Transverse colon (tissue), 4 donors: ENCODE measurements around the gene COX7A1. TPM values are rescaled to one million over a fixed set of nuclear protein-coding genes. Genes with fewer than 3 reads are reported as not detected.

ENCODE experiments used
- DNase-seq: peaks from one replicate; pipeline ENCODE4 v3.0.0-alpha.2; 2019
- H3K27ac ChIP-seq, 4 donors: fragments of 200-600 bp; sonication (generic); 2 replicates each; pipeline ENCODE4 v1.5.1; 2016 to 2018; ENCODE audit warnings: inconsistent platforms in 4 of 4
- H3K27me3 ChIP-seq: fragments of 200-600 bp; sonication (generic); 2 replicates; pipeline ENCODE4 v1.5.1; 2017; ENCODE audit warnings: inconsistent platforms
- H3K36me3 ChIP-seq, 4 donors: fragments of 200-600 bp; sonication (generic); 2 replicates each; pipeline ENCODE4 v1.5.1; 2017 to 2019; ENCODE audit warnings: inconsistent platforms in 4 of 4
- H3K4me1 ChIP-seq, 4 donors: fragments of 200-600 bp; sonication (generic); 2 replicates each; pipeline ENCODE4 v1.5.1; 2017 to 2020; ENCODE audit warnings: inconsistent platforms in 4 of 4
- H3K4me3 ChIP-seq, 4 donors: fragments of 200-600 bp; sonication (generic); 1 replicate in 1 of 4; 2 replicates in 3 of 4; pipeline versions ENCODE4 v1.5.1 to v1.6.1; 2017 to 2019; ENCODE audit warnings: inconsistent platforms in 4 of 4
- H3K9me3 ChIP-seq, 2 donors: fragments of 200-600 bp; sonication (generic); 2 replicates each; pipeline ENCODE4 v1.5.1; 2017 to 2019; ENCODE audit warnings: inconsistent platforms in 2 of 2
- EP300 ChIP-seq: sonication (generic); formaldehyde crosslinking; IDR thresholded peaks from one replicate; pipeline ENCODE4 v1.6.1; 2017; ENCODE audit warnings: antibody characterized with exemption, low read depth
- POLR2A ChIP-seq: fragments of 450-650 bp; IDR thresholded peaks from one replicate; pipeline ENCODE4 v1.6.1; 2016; ENCODE audit warnings: antibody characterized with exemption, mild to moderate bottlenecking, moderate library complexity
- POLR2AphosphoS5 ChIP-seq, 3 donors: sonication (generic); formaldehyde crosslinking; IDR thresholded peaks; one replicate each; pipeline ENCODE4 v1.6.1; 2016; ENCODE audit warnings: antibody characterized with exemption in 3 of 3
- WGBS, 2 donors: methylation state at CpG; one replicate each; pipeline ENCODE4 v1.1.5; 2018; ENCODE audit warnings: low coverage in 1 of 2; 5-methylcytosine and 5-hydroxymethylcytosine counted together
- in situ Hi-C, 4 donors: fragments of 200-750 bp; cut with MboI; loops; one replicate each; pipeline versions ENCODE4 v1.15.0 to v1.15.1; 2017; ENCODE audit warnings: low sequenced_read_pairs in 3 of 4, low pct_ligation_motif_present in 1 of 4, low pct_unique_long_range_greater_than_20kb in 1 of 4
- intact Hi-C: fragments of 100-400 bp; cut with DNase I; formaldehyde crosslinking; loops from one replicate; pipeline ENCODE4 v1.15.1; 2023; ENCODE audit warnings: low total_unique reads
- total RNA-seq, 4 donors: library from RNA; depleted of rRNA; stranded (reverse); fragments of >200 nt; gene quantifications; one replicate each; pipeline ENCODE4 v1.1.0, GENCODE V29; 2016
- TF ChIP-seq, protein P1 (sequence below), 5 experiments: fragments of 200-600 bp in 3 of 5; fragments of 450-650 bp in 2 of 5; sonication (generic) in 3 of 5; IDR thresholded peaks; 1 replicate in 2 of 5; 2 replicates in 3 of 5; pipeline ENCODE4 v1.5.1; 2016 to 2017; ENCODE audit warnings: antibody characterized with exemption in 5 of 5, inconsistent platforms in 3 of 5, mild to moderate bottlenecking in 2 of 5, moderate library complexity in 1 of 5

The COX7A1 gene
- total RNA-seq, 4 donors from 2014 or later = 7.8 to 26.3 (median 11.7) TPM; not detected in 1

GRCh38 chr19:36144624-36145023, 7.6 kb downstream of the COX7A1 start:
- Histone ChIP-seq H3K4me3 (no peak overlapping the region), H3K4me1 (peaks cover 3 to 8% (median 7%) of the 10 kb centered on the region in 4 donors), H3K27ac (no peak overlapping the region), H3K9me3 (no peaks in the 10 kb centered on the region), H3K27me3 (no peaks in the 10 kb centered on the region), H3K36me3 (peaks cover 0 to 60% (median 24%) of the 10 kb centered on the region in 4 donors)
- WGBS, 2 donors = 98 to 100% methylated on average over 5 to 6 of the region's 6 CpGs
- intact Hi-C loops (no loop called here), in situ Hi-C loops (no loop called here)
- no peak for DNase-seq
- TF ChIP-seq EP300 = no peak
- no peak for TF ChIP-seq POLR2AphosphoS5 (IDR thresholded peaks at IDR 0.05)
- no peak for TF ChIP-seq POLR2A
- TF ChIP-seq, protein P1, sequence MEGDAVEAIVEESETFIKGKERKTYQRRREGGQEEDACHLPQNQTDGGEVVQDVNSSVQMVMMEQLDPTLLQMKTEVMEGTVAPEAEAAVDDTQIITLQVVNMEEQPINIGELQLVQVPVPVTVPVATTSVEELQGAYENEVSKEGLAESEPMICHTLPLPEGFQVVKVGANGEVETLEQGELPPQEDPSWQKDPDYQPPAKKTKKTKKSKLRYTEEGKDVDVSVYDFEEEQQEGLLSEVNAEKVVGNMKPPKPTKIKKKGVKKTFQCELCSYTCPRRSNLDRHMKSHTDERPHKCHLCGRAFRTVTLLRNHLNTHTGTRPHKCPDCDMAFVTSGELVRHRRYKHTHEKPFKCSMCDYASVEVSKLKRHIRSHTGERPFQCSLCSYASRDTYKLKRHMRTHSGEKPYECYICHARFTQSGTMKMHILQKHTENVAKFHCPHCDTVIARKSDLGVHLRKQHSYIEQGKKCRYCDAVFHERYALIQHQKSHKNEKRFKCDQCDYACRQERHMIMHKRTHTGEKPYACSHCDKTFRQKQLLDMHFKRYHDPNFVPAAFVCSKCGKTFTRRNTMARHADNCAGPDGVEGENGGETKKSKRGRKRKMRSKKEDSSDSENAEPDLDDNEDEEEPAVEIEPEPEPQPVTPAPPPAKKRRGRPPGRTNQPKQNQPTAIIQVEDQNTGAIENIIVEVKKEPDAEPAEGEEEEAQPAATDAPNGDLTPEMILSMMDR (IDR thresholded peaks at IDR 0.05) = no peak

DNA sequence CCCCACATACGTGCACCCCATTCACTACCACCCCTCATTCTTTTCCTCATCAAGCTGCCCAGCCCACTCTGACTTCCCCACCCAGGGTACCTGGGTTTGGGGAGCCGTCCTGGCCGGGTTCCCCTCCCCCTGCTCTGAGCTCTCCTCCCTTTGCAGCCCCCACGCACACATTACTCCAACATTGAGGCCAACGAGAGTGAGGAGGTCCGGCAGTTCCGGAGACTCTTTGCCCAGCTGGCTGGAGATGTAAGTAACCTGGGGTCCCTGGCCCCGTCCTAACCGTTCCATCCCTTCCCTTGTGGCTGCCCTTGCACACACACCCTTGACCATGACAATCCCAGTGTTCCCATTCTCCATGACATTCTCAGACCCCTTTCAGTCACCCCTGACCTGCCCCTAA, 9.8 kb downstream of the COX7A1 start:
- Histone ChIP-seq H3K4me3 (no peak overlapping the region), H3K36me3 (peaks cover 0 to 45% (median 22%) of the 10 kb centered on the region in 4 donors), H3K4me1 (peaks cover 3 to 15% (median 13%) of the 10 kb centered on the region in 4 donors), H3K27me3 (no peaks in the 10 kb centered on the region), H3K27ac (no peak overlapping the region), H3K9me3 (no peaks in the 10 kb centered on the region)
- DNase-seq = no peak
- in situ Hi-C loops = no loop called here
- intact Hi-C loops = no loop called here
- 92 to 100% methylated on average over 2 to 9 of the region's 9 CpGs for WGBS, 2 donors
- no peak for TF ChIP-seq EP300

GRCh38 chr19:36142046-36142445, 10.2 kb downstream of the COX7A1 start:
- 90 to 94% methylated on average over 10 to 14 of the region's 14 CpGs for WGBS, 2 donors
- no peaks in the 10 kb centered on the region for H3K27me3 ChIP-seq
- intact Hi-C loops (no loop called here), in situ Hi-C loops (no loop called here)
- H3K27ac ChIP-seq = peak overlapping the region in 2 of 4 donors; percentile 98 to 99
- TF ChIP-seq POLR2A = no peak
- TF ChIP-seq, protein P1 (IDR thresholded peaks at IDR 0.05) = no peak
- TF ChIP-seq EP300 = no peak
- no peak for TF ChIP-seq POLR2AphosphoS5 (IDR thresholded peaks at IDR 0.05)
- DNase-seq = no peak
- no peaks in the 10 kb centered on the region for H3K9me3 ChIP-seq
- peaks cover 0 to 41% (median 20%) of the 10 kb centered on the region in 4 donors for H3K36me3 ChIP-seq
- H3K4me1 ChIP-seq = peaks cover 3 to 20% (median 18%) of the 10 kb centered on the region in 4 donors
- H3K4me3 ChIP-seq = no peak overlapping the region

- 24 to 100% methylated on average over 1 to 38 of the region's 42 CpGs for WGBS, 2 donors
- H3K36me3 ChIP-seq = peaks cover 0 to 33% (median 16%) of the 10 kb centered on the region in 4 donors
- peak overlapping the region; percentile 96 to 99 (median 98) for H3K27ac ChIP-seq
- H3K4me1 ChIP-seq = peaks cover 3 to 27% (median 25%) of the 10 kb centered on the region in 4 donors
- no peaks in the 10 kb centered on the region for H3K27me3 ChIP-seq
- in situ Hi-C loops (no loop called here), intact Hi-C loops (no loop called here)
- DNase-seq = peak; percentile 93
- TF ChIP-seq POLR2AphosphoS5 (IDR thresholded peaks at IDR 0.05) = peak; percentile 69 to 80 (median 80)
- TF ChIP-seq EP300 = no peak
- TF ChIP-seq, protein P1 (IDR thresholded peaks at IDR 0.05) = peak in 2 of 5 experiments; percentile 12 to 16
- TF ChIP-seq POLR2A = peak; percentile 44
- H3K9me3 ChIP-seq = no peaks in the 10 kb centered on the region
- H3K4me3 ChIP-seq = peak overlapping the region; percentile 74 to 92 (median 80)
Measured at GRCh38 chr19:36141039-36141927, 11.0 kb downstream of the COX7A1 start.
